Glutamatergic neuron (in vitro differentiated cells): ENCODE measurements around the gene KAT6B. TPM values are rescaled to one million over a fixed set of nuclear protein-coding genes. Genes with fewer than 3 reads are reported as not detected.
A peak's percentile ranks its signal among the peaks of the same experiment; 100 is the strongest.

ENCODE experiments used
- DNase-seq: peaks from one replicate; pipeline ENCODE4 v3.0.0; 2022
- H3K27ac Mint-ChIP-seq: one replicate; pipeline ENCODE4 v1.8.0; 2020; ENCODE audit warnings: mild to moderate bottlenecking, mixed read lengths, inconsistent platforms; ENCODE audit not compliant: unreplicated experiment
- H3K27me3 Mint-ChIP-seq: one replicate; pipeline ENCODE4 v1.8.0; 2020; ENCODE audit warnings: mild to moderate bottlenecking, moderate library complexity, mixed read lengths, inconsistent platforms; ENCODE audit not compliant: unreplicated experiment
- H3K36me3 Mint-ChIP-seq: one replicate; pipeline ENCODE4 v1.8.0; 2020; ENCODE audit warnings: mild to moderate bottlenecking, mixed read lengths, inconsistent platforms; ENCODE audit not compliant: unreplicated experiment
- H3K4me1 Mint-ChIP-seq: one replicate; pipeline ENCODE4 v1.8.0; 2020; ENCODE audit warnings: mild to moderate bottlenecking, low read depth, mixed read lengths, inconsistent platforms; ENCODE audit not compliant: unreplicated experiment
- H3K4me3 Mint-ChIP-seq: one replicate; pipeline ENCODE4 v1.8.0; 2020; ENCODE audit warnings: mild to moderate bottlenecking, mixed read lengths, inconsistent platforms; ENCODE audit not compliant: unreplicated experiment
- H3K9me3 Mint-ChIP-seq: one replicate; pipeline ENCODE4 v1.8.0; 2020; ENCODE audit warnings: mild to moderate bottlenecking, moderate library complexity, mixed read lengths, inconsistent platforms; ENCODE audit not compliant: unreplicated experiment
- total RNA-seq: library from RNA; stranded (reverse); fragmentation: NEBNext Ultra II Directional; extraction: Animal tissue kit (Norgen Biotek cat#: 25700); gene quantifications from one replicate; pipeline ENCODE4 v1.2.1, GENCODE V29; 2021; ENCODE audit not compliant: unreplicated experiment
- TF ChIP-seq, protein P1 (sequence below): fragments of 200-600 bp; sonication (generic); IDR thresholded peaks from one replicate; pipeline ENCODE4 v1.5.0; 2021; ENCODE audit not compliant: partially characterized antibody, unreplicated experiment

The KAT6B gene
- total RNA-seq, 1 donor from 2014 or later, result 75.3 TPM

DNA sequence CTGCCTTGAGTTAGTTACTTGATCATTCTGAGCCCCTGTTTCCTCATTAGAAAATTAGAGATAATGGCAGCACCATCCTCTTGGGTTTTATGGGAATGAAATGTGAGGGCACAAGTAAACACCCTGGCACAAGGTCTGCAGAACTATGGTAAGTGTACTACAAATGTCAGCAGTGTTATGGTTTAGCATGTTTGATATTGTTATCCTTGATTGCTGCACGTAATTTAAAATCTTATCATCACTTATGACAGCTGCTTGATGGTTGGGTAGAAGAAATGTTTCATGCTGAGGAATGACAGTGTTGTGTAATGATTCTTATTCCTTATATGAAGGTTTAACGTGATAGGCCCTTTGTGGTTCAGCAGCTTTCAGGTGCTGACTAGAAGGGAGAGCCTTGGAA, 134.3 kb downstream of the KAT6B start:
- Mint-ChIP-seq H3K27ac (peak overlapping the region; percentile 1), H3K4me3 (no peak overlapping the region), H3K27me3 (no peaks in the 10 kb centered on the region), H3K36me3 (peaks cover 3% of the 10 kb centered on the region), H3K4me1 (peaks cover 37% of the 10 kb centered on the region), H3K9me3 (peaks cover 3% of the 10 kb centered on the region)
- TF ChIP-seq, protein P1, sequence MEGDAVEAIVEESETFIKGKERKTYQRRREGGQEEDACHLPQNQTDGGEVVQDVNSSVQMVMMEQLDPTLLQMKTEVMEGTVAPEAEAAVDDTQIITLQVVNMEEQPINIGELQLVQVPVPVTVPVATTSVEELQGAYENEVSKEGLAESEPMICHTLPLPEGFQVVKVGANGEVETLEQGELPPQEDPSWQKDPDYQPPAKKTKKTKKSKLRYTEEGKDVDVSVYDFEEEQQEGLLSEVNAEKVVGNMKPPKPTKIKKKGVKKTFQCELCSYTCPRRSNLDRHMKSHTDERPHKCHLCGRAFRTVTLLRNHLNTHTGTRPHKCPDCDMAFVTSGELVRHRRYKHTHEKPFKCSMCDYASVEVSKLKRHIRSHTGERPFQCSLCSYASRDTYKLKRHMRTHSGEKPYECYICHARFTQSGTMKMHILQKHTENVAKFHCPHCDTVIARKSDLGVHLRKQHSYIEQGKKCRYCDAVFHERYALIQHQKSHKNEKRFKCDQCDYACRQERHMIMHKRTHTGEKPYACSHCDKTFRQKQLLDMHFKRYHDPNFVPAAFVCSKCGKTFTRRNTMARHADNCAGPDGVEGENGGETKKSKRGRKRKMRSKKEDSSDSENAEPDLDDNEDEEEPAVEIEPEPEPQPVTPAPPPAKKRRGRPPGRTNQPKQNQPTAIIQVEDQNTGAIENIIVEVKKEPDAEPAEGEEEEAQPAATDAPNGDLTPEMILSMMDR, result no peak
- DNase-seq, result no peak

DNA sequence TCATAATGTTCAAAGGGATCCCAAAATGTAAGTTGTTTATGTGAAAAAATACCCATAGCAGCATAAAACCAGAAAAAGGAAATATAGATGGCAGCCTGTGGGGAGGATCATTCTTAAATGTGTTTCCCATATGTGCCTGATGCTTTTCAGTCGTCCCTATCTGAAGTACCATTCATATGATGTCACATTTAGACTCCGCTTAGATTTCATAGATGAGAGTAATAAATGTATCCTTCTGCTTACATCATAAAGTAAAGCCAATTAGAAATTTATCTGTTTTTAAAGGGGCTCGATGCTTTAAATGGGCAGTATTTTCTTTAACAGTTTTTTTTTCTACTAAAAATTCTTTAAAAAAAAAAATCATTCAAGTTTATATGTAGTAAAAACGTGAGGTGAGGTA, 136.1 kb downstream of the KAT6B start:
- DNase-seq, result no peak
- peaks cover 4% of the 10 kb centered on the region for H3K9me3 Mint-ChIP-seq
- TF ChIP-seq, protein P1, result no peak
- H3K4me1 Mint-ChIP-seq, result peaks cover 31% of the 10 kb centered on the region
- no peaks in the 10 kb centered on the region for H3K27me3 Mint-ChIP-seq
- no peak overlapping the region for H3K4me3 Mint-ChIP-seq
- H3K27ac Mint-ChIP-seq, result no peak overlapping the region
- H3K36me3 Mint-ChIP-seq, result peaks cover 3% of the 10 kb centered on the region

- TF ChIP-seq, protein P1, result no peak
Observed at GRCh38 chr10:74963549-74963948, 137.1 kb downstream of the KAT6B start.

GRCh38 chr10:74967911-74968666, 141.7 kb downstream of the KAT6B start:
- peaks cover 4% of the 10 kb centered on the region for H3K9me3 Mint-ChIP-seq
- no peak overlapping the region for H3K27ac Mint-ChIP-seq
- DNase-seq, result no peak
- H3K4me3 Mint-ChIP-seq, result no peak overlapping the region
- H3K36me3 Mint-ChIP-seq, result peaks cover 3% of the 10 kb centered on the region
- H3K27me3 Mint-ChIP-seq, result no peaks in the 10 kb centered on the region
- TF ChIP-seq, protein P1, result no peak
- H3K4me1 Mint-ChIP-seq, result peaks cover 27% of the 10 kb centered on the region

More at GRCh38 chr10:74963549-74963948, 137.1 kb downstream of the KAT6B start:
- H3K27ac Mint-ChIP-seq, result peak overlapping the region; percentile 88
- no peaks in the 10 kb centered on the region for H3K27me3 Mint-ChIP-seq
- peak overlapping the region; percentile 39 for H3K4me3 Mint-ChIP-seq
- H3K36me3 Mint-ChIP-seq, result peaks cover 3% of the 10 kb centered on the region
- no peak for DNase-seq
- peaks cover 4% of the 10 kb centered on the region for H3K9me3 Mint-ChIP-seq
- H3K4me1 Mint-ChIP-seq, result peaks cover 31% of the 10 kb centered on the region

- peaks cover 4% of the 10 kb centered on the region for H3K9me3 Mint-ChIP-seq
- peaks cover 3% of the 10 kb centered on the region for H3K36me3 Mint-ChIP-seq
- DNase-seq, result no peak
- no peak overlapping the region for H3K4me3 Mint-ChIP-seq
- no peaks in the 10 kb centered on the region for H3K27me3 Mint-ChIP-seq
- peaks cover 22% of the 10 kb centered on the region for H3K4me1 Mint-ChIP-seq
- H3K27ac Mint-ChIP-seq, result no peak overlapping the region
- TF ChIP-seq, protein P1, result no peak
Observed at GRCh38 chr10:74968667-74969061, 142.3 kb downstream of the KAT6B start.
